Sigmoid colon (tissue), 3 donors: ENCODE data around the gene NPNT.

Source experiments
- POLR2A ChIP-seq, 2 donors: fragments of 450-650 bp; IDR thresholded peaks; one replicate each; pipeline ENCODE4 v1.6.1; 2016; ENCODE audit warnings: antibody characterized with exemption in 2 of 2, mild to moderate bottlenecking in 2 of 2, moderate library complexity in 2 of 2
- TF ChIP-seq, protein P1 (sequence below), 4 experiments: fragments of 450-650 bp in 3 of 4; fragments of 200-600 bp in 1 of 4; IDR thresholded peaks; one replicate each; pipeline ENCODE4 v1.5.1; 2016 to 2019; ENCODE audit warnings: antibody characterized with exemption in 4 of 4, mild to moderate bottlenecking in 3 of 4, moderate library complexity in 2 of 4

DNA sequence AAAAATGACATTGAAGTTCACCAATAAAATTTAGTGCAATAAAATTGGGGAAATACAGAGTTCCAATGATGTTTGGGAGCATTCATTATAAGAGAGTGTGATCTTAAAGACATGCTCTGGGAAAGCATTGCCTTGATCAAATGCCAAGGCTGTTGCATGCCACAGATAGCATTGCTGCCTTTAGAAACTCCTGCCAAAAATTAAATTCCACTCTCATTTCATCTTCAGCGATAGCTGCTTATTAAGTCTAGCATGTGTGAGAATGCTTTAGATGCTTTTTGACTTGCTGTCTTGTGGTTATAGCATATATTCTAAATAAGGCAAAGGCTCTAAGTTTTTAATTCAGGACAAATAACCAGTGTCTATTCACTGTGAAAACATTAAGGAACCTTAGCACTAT is 49.3 kb downstream of the NPNT start:
- TF ChIP-seq, protein P1, sequence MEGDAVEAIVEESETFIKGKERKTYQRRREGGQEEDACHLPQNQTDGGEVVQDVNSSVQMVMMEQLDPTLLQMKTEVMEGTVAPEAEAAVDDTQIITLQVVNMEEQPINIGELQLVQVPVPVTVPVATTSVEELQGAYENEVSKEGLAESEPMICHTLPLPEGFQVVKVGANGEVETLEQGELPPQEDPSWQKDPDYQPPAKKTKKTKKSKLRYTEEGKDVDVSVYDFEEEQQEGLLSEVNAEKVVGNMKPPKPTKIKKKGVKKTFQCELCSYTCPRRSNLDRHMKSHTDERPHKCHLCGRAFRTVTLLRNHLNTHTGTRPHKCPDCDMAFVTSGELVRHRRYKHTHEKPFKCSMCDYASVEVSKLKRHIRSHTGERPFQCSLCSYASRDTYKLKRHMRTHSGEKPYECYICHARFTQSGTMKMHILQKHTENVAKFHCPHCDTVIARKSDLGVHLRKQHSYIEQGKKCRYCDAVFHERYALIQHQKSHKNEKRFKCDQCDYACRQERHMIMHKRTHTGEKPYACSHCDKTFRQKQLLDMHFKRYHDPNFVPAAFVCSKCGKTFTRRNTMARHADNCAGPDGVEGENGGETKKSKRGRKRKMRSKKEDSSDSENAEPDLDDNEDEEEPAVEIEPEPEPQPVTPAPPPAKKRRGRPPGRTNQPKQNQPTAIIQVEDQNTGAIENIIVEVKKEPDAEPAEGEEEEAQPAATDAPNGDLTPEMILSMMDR (IDR thresholded peaks at IDR 0.05) = no peak
- no peak for TF ChIP-seq POLR2A (IDR thresholded peaks at IDR 0.05)
